Loucy (cell line): ENCODE measurements around the gene EPHA5.

Source experiments
- H2AFZ ChIP-seq: fragments of 200-600 bp; sonication (generic); 2 replicates; pipeline ENCODE4 v1.6.0; 2016; ENCODE audit warnings: antibody characterized with exemption, mild to moderate bottlenecking, low read length, moderate library complexity
- H3F3A ChIP-seq: fragments of 200-600 bp; 2 replicates; pipeline ENCODE4 v1.6.0; 2016; ENCODE audit warnings: antibody characterized with exemption, low read depth, mild to moderate bottlenecking
- H3K27me3 ChIP-seq: fragments of 200-600 bp; sonication (generic); 2 replicates; pipeline ENCODE4 v1.6.1; 2014; ENCODE audit warnings: low read length, mild to moderate bottlenecking; ENCODE audit not compliant: insufficient read depth, poor library complexity, severe bottlenecking
- H3K36me3 ChIP-seq: fragments of 200-600 bp; sonication (generic); 2 replicates; pipeline ENCODE4 v1.6.1; 2016; ENCODE audit warnings: low read length; ENCODE audit not compliant: insufficient read depth
- H3K4me1 ChIP-seq: fragments of 200-600 bp; sonication (generic); 2 replicates; pipeline ENCODE4 v1.5.1; 2014; ENCODE audit warnings: low read length, mild to moderate bottlenecking; ENCODE audit not compliant: insufficient read depth, poor library complexity, severe bottlenecking
- H3K4me2 ChIP-seq: fragments of 200-600 bp; sonication (generic); 2 replicates; pipeline ENCODE4 v1.6.0; 2014; ENCODE audit warnings: antibody characterized with exemption, low read length, low read depth, mild to moderate bottlenecking; ENCODE audit not compliant: poor library complexity, severe bottlenecking
- H3K4me3 ChIP-seq: fragments of 200-600 bp; sonication (generic); 2 replicates; pipeline ENCODE4 v1.5.1; 2014; ENCODE audit warnings: low read length, mild to moderate bottlenecking, mixed read lengths; ENCODE audit not compliant: poor library complexity, severe bottlenecking
- H3K79me2 ChIP-seq: fragments of 200-600 bp; sonication (generic); 2 replicates; pipeline ENCODE4 v1.6.1; 2014; ENCODE audit warnings: low read length; ENCODE audit not compliant: insufficient read depth
- H3K9ac ChIP-seq: fragments of 200-600 bp; sonication (generic); 2 replicates; pipeline ENCODE4 v1.6.0; 2014; ENCODE audit warnings: mild to moderate bottlenecking, low read depth, low read length, moderate library complexity; ENCODE audit not compliant: poor library complexity, severe bottlenecking
- H3K9me2 ChIP-seq: fragments of 200-600 bp; sonication (generic); replicated peaks from 2 replicates; pipeline ENCODE4 v1.6.1; 2016; ENCODE audit warnings: low read depth, low read length, mixed read lengths
- H3K9me3 ChIP-seq: fragments of 200-600 bp; sonication (generic); 2 replicates; pipeline ENCODE4 v1.6.1; 2014; ENCODE audit warnings: mild to moderate bottlenecking, antibody characterized with exemption, low read length, low read depth; ENCODE audit not compliant: insufficient read depth
- H4K20me1 ChIP-seq: fragments of 200-600 bp; sonication (generic); 2 replicates; pipeline ENCODE4 v1.6.0; 2014; ENCODE audit warnings: antibody characterized with exemption, low read length, mild to moderate bottlenecking; ENCODE audit not compliant: insufficient read depth, poor library complexity, severe bottlenecking
- EZH2phosphoT487 ChIP-seq: fragments of 200-600 bp; IDR thresholded peaks from 2 replicates; pipeline ENCODE4 v1.6.1; 2018; ENCODE audit warnings: antibody characterized with exemption, mild to moderate bottlenecking, moderate library complexity, borderline replicate concordance
- TF ChIP-seq, protein P1 (sequence below): fragments of 200-600 bp; sonication (generic); conservative IDR thresholded peaks from 2 replicates; pipeline ENCODE4 v1.5.1; 2014; ENCODE audit warnings: mild to moderate bottlenecking, antibody characterized with exemption, low read length

EPHA5 gene

DNA sequence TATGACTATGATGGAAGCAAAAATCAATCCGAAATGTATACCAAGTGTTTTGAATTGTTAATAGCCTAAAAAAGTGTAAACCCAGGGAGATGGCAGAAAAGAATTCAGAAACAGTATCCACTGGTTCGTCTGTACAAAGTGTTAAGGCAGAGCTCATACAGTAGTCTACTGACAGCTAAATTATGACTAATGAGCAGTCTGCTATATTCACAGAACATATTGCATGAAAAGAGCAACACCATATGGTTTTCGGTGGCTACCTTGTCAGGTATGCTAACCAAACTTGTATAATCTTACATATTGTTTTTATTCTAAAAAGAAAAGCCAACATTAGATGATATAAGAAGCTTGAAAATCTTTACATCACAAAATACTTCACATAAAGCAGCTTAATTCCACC lies 18.5 kb downstream of the EPHA5 start:
- Histone ChIP-seq H2AFZ (no peak overlapping the region), H3K79me2 (no peaks in the 10 kb centered on the region), H3K4me2 (no peak overlapping the region), H3K9me3 (no peaks in the 10 kb centered on the region), H3K9ac (no peak overlapping the region), H3K36me3 (no peaks in the 10 kb centered on the region), H3K4me1 (no peaks in the 10 kb centered on the region), H3K27me3 (no peaks in the 10 kb centered on the region), H3K4me3 (no peak overlapping the region), H3F3A (no peaks in the 10 kb centered on the region), H4K20me1 (no peaks in the 10 kb centered on the region), H3K9me2 (no peaks in the 10 kb centered on the region)
- TF ChIP-seq, protein P1, sequence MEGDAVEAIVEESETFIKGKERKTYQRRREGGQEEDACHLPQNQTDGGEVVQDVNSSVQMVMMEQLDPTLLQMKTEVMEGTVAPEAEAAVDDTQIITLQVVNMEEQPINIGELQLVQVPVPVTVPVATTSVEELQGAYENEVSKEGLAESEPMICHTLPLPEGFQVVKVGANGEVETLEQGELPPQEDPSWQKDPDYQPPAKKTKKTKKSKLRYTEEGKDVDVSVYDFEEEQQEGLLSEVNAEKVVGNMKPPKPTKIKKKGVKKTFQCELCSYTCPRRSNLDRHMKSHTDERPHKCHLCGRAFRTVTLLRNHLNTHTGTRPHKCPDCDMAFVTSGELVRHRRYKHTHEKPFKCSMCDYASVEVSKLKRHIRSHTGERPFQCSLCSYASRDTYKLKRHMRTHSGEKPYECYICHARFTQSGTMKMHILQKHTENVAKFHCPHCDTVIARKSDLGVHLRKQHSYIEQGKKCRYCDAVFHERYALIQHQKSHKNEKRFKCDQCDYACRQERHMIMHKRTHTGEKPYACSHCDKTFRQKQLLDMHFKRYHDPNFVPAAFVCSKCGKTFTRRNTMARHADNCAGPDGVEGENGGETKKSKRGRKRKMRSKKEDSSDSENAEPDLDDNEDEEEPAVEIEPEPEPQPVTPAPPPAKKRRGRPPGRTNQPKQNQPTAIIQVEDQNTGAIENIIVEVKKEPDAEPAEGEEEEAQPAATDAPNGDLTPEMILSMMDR, result no peak
- no peak for TF ChIP-seq EZH2phosphoT487

DNA sequence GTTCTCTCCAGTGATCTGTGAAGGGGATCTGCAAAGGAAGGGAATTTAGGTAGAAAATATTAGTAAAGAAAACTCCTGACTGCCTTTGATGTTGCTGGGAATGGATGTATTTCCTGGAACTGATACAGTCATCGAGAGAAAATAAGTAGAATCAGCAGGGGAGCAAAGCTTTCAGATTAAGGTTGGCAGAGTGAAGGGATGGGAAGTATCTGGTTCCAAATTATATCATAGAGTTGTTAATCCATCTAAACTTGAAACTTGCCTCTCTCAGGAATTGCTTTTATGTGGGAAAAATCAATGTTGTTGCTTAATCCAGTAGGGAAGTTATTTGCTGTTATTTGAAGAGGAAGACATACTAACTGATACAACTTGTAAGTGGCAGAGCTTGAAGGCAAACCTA lies 19.3 kb downstream of the EPHA5 start:
- Histone ChIP-seq H3K9me2 (no peaks in the 10 kb centered on the region), H3K36me3 (no peaks in the 10 kb centered on the region), H3F3A (no peaks in the 10 kb centered on the region), H4K20me1 (no peaks in the 10 kb centered on the region), H3K9me3 (no peaks in the 10 kb centered on the region), H3K4me1 (no peaks in the 10 kb centered on the region), H3K27me3 (no peaks in the 10 kb centered on the region), H2AFZ (no peak overlapping the region), H3K9ac (no peak overlapping the region), H3K4me3 (no peak overlapping the region), H3K79me2 (no peaks in the 10 kb centered on the region), H3K4me2 (no peak overlapping the region)
- TF ChIP-seq EZH2phosphoT487, result no peak
- TF ChIP-seq, protein P1, result no peak

DNA sequence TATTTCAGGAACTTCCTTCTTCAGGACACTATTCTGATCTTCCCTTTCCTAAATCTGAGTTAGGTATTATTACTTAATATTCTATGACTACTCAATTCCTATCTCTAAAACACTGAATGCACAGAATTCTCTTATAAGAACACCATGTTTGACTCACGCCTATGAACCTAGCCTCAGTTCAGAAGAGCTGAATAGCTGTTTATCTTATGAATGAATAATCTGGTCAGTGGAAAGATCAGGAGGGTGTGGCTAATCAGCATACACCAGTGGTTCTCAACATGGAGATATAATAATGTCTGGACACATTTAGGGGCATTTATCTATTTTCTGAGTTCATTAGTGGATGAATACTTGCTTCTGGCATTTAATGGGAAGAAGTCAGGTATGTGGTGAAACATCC lies 24.2 kb downstream of the EPHA5 start:
- H3K4me1 ChIP-seq, result no peaks in the 10 kb centered on the region
- H3K36me3 ChIP-seq, result no peaks in the 10 kb centered on the region
- no peaks in the 10 kb centered on the region for H3K9me2 ChIP-seq
- H4K20me1 ChIP-seq, result no peaks in the 10 kb centered on the region
- no peak overlapping the region for H3K9ac ChIP-seq
- H3K4me3 ChIP-seq, result no peak overlapping the region
- H3K79me2 ChIP-seq, result no peaks in the 10 kb centered on the region
- no peaks in the 10 kb centered on the region for H3F3A ChIP-seq
- no peaks in the 10 kb centered on the region for H3K27me3 ChIP-seq
- H3K9me3 ChIP-seq, result no peaks in the 10 kb centered on the region
- no peak overlapping the region for H2AFZ ChIP-seq
- no peak overlapping the region for H3K4me2 ChIP-seq
- TF ChIP-seq, protein P1, result no peak
- no peak for TF ChIP-seq EZH2phosphoT487
